Stimulated activated CD4-positive, alpha-beta T cell treated with anti-CD3 and anti-CD28 coated beads, Interleukin-12 subunit alpha, Interleukin-12 subunit beta, amount 100 ng/mL, for 4 hours (primary cell): ENCODE data around the gene RAD51AP1.
"Not testable (repeated sequence)": the region's sequence is repeated elsewhere in the genome, so short reads cannot be mapped to it uniquely, and the experiment has no call there.

Experiments
- DNase-seq: peaks from one replicate; pipeline ENCODE4 v3.0.0-alpha.2; 2020

The RAD51AP1 gene

GRCh38 chr12:4538207-4539160, at the start of gene RAD51AP1:
TSS of gene RAD51AP1 (plus strand) at chr12:4538890. CDS start at chr12:4538940, 50 bp downstream.
- peak; percentile 89 for DNase-seq

GRCh38 chr12:4489556-4489955, 49.1 kb upstream of the RAD51AP1 start:
- no peak for DNase-seq

- no peak for DNase-seq
Measured at GRCh38 chr12:4490973-4491372, 47.7 kb upstream of the RAD51AP1 start.

GRCh38 chr12:4496145-4496838, 42.4 kb upstream of the RAD51AP1 start:
- DNase-seq = no peak

GRCh38 chr12:4499186-4499585, 39.5 kb upstream of the RAD51AP1 start:
- DNase-seq = no peak

GRCh38 chr12:4505376-4505986, 33.2 kb upstream of the RAD51AP1 start:
- DNase-seq = no peak

- DNase-seq = no peak
Measured at GRCh38 chr12:4506430-4506829, 32.3 kb upstream of the RAD51AP1 start.

GRCh38 chr12:4506870-4507269, 31.8 kb upstream of the RAD51AP1 start:
- DNase-seq = no peak

- not testable (repeated sequence) for DNase-seq
Measured at GRCh38 chr12:4508503-4508902, 30.2 kb upstream of the RAD51AP1 start.

- not testable (repeated sequence) for DNase-seq
Measured at GRCh38 chr12:4509269-4509668, 29.4 kb upstream of the RAD51AP1 start.

GRCh38 chr12:4518106-4518728, 20.5 kb upstream of the RAD51AP1 start:
- no peak for DNase-seq

GRCh38 chr12:4523443-4523842, 15.2 kb upstream of the RAD51AP1 start:
- not testable (repeated sequence) for DNase-seq

- no peak for DNase-seq
Measured at GRCh38 chr12:4526923-4527546, 11.7 kb upstream of the RAD51AP1 start.

- no peak for DNase-seq
Measured at GRCh38 chr12:4530160-4530559, 8.5 kb upstream of the RAD51AP1 start.

- no peak for DNase-seq
Measured at GRCh38 chr12:4530982-4531586, 7.6 kb upstream of the RAD51AP1 start.

- DNase-seq = no peak
Measured at GRCh38 chr12:4535092-4535491, 3.6 kb upstream of the RAD51AP1 start.

GRCh38 chr12:4535871-4536270, 2.8 kb upstream of the RAD51AP1 start:
- DNase-seq = no peak

GRCh38 chr12:4539167-4539870, 629 bp downstream of the RAD51AP1 start:
- DNase-seq = no peak

GRCh38 chr12:4540170-4540569, 1.5 kb downstream of the RAD51AP1 start:
- DNase-seq = no peak

- no peak for DNase-seq
Measured at GRCh38 chr12:4540638-4541037, 1.9 kb downstream of the RAD51AP1 start.

GRCh38 chr12:4545195-4545594, 6.5 kb downstream of the RAD51AP1 start:
- no peak for DNase-seq
